Common myeloid progenitor, CD34-positive (primary cell): ENCODE results near the gene PLEKHA6.

Experiments
- CTCF ChIA-PET: fragments of 350-600 bp; sonication (Branson Sonifier 250); formaldehyde crosslinking; loops from one replicate; lab custom pipeline; 2021; ENCODE audit warnings: antibody characterized with exemption; lab: Charles Lee
- POLR2A ChIA-PET: fragments of 350-600 bp; sonication (Branson Sonifier 250); formaldehyde crosslinking; loops from one replicate; lab custom pipeline; 2021; ENCODE audit warnings: antibody characterized with exemption; lab: Charles Lee
- DNase-seq, 3 donors: peaks; one replicate each; pipeline versions ENCODE4 v3.0.0 to v3.0.0-alpha.2; 2013
- H3K27ac ChIP-seq, 2 experiments: 1 replicate in 1 of 2; 2 replicates in 1 of 2; pipeline ENCODE4 v1.7.0; 2013; ENCODE audit warnings: inconsistent platforms in 2 of 2, low read length in 2 of 2, mild to moderate bottlenecking in 2 of 2, low read depth in 1 of 2, moderate library complexity in 1 of 2; ENCODE audit not compliant: severe bottlenecking in 2 of 2, insufficient read depth in 1 of 2, poor library complexity in 1 of 2
- H3K27me3 ChIP-seq, 5 experiments: replicated peaks in 2 of 5; 1 replicate in 3 of 5; 2 replicates in 2 of 5; pipeline versions ENCODE4 v1.6.1 to v1.7.0; 2013; ENCODE audit warnings: low read length in 4 of 5, mild to moderate bottlenecking in 2 of 5, moderate library complexity in 2 of 5, inconsistent platforms in 1 of 5; ENCODE audit not compliant: insufficient read depth in 5 of 5, control insufficient read depth in 4 of 5
- H3K36me3 ChIP-seq, 4 experiments: 1 replicate in 2 of 4; 2 replicates in 2 of 4; pipeline versions ENCODE4 v1.6.1 to v1.7.0; 2013; ENCODE audit warnings: low read length in 3 of 4, control low read depth in 1 of 4, mild to moderate bottlenecking in 1 of 4; ENCODE audit not compliant: control insufficient read depth in 4 of 4, insufficient read depth in 4 of 4
- H3K4me1 ChIP-seq, 4 experiments: 1 replicate in 3 of 4; 2 replicates in 1 of 4; pipeline versions ENCODE4 v1.6.1 to v1.7.1; 2013; ENCODE audit warnings: low read length in 3 of 4, mild to moderate bottlenecking in 3 of 4, control low read depth in 1 of 4, inconsistent platforms in 1 of 4, moderate library complexity in 1 of 4; ENCODE audit not compliant: control insufficient read depth in 4 of 4, insufficient read depth in 4 of 4; ENCODE audit errors: control extremely low read depth in 1 of 4
- H3K4me3 ChIP-seq, 7 experiments: 1 replicate in 4 of 7; 2 replicates in 3 of 7; pipeline versions ENCODE4 v1.5.1 to v1.7.0; 2013; ENCODE audit warnings: mild to moderate bottlenecking in 7 of 7, low read length in 6 of 7, moderate library complexity in 6 of 7, inconsistent platforms in 2 of 7, low read depth in 2 of 7, control low read depth in 1 of 7; ENCODE audit not compliant: insufficient read depth in 4 of 7, control insufficient read depth in 1 of 7; ENCODE audit errors: extremely low read depth in 1 of 7
- H3K9me3 ChIP-seq, 5 experiments: 1 replicate in 4 of 5; 2 replicates in 1 of 5; pipeline versions ENCODE4 v1.6.1 to v1.7.1; 2013; ENCODE audit warnings: low read length in 4 of 5, mild to moderate bottlenecking in 2 of 5, inconsistent platforms in 1 of 5, low read depth in 1 of 5, moderate library complexity in 1 of 5; ENCODE audit not compliant: control insufficient read depth in 4 of 5, insufficient read depth in 2 of 5; ENCODE audit errors: control extremely low read depth in 1 of 5
- WGBS: methylation state at CpG from one replicate; pipeline ENCODE4 v1.1.5; 2013; ENCODE audit not compliant: insufficient coverage; 5-methylcytosine and 5-hydroxymethylcytosine counted together

Gene PLEKHA6

GRCh38 chr1:204336421-204337035, 23.2 kb downstream of the PLEKHA6 start:
- H3K27ac ChIP-seq, result no peak overlapping the region
- no peak overlapping the region for H3K4me3 ChIP-seq
- H3K4me1 ChIP-seq, result peaks cover 0 to 7% (median 0%) of the 10 kb centered on the region in 4 experiments
- DNase-seq, result no peak
- H3K9me3 ChIP-seq, result no peaks in the 10 kb centered on the region
- ChIA-PET POLR2A (interaction anchor here (0.6 kb wide), 1 partner anchor 187 kb away, joined by 4 read pairs; no protein-coding TSS in a partner anchor), CTCF (interaction anchor here (1.1 to 1.2 kb wide), 2 partner anchors 9 to 23 kb away, joined by 4 read pairs; no protein-coding TSS in a partner anchor)
- no peaks in the 10 kb centered on the region for H3K36me3 ChIP-seq
- 80% methylated on average over 1 of the region's 3 CpGs for WGBS
- H3K27me3 ChIP-seq, result no peaks in the 10 kb centered on the region

GRCh38 chr1:204335533-204335932, 24.2 kb downstream of the PLEKHA6 start:
- no CpG with 5 or more reads among the region's 1 CpG for WGBS
- H3K4me1 ChIP-seq, result peaks cover 0 to 7% (median 0%) of the 10 kb centered on the region in 4 experiments
- no peak overlapping the region for H3K27ac ChIP-seq
- no peaks in the 10 kb centered on the region for H3K9me3 ChIP-seq
- ChIA-PET CTCF (interaction anchor here (0.7 to 1.0 kb wide), 3 partner anchors 9 to 78 kb away, joined by 3 to 4 read pairs (median 3); no protein-coding TSS in a partner anchor), POLR2A (no interaction called here)
- H3K4me3 ChIP-seq, result no peak overlapping the region
- H3K36me3 ChIP-seq, result no peaks in the 10 kb centered on the region
- H3K27me3 ChIP-seq, result no peaks in the 10 kb centered on the region
- DNase-seq, result no peak

- POLR2A ChIA-PET, result no interaction called here
- Histone ChIP-seq H3K36me3 (no peaks in the 10 kb centered on the region), H3K4me3 (no peak overlapping the region), H3K27me3 (no peaks in the 10 kb centered on the region), H3K9me3 (no peaks in the 10 kb centered on the region), H3K27ac (no peak overlapping the region), H3K4me1 (peaks cover 0 to 7% (median 0%) of the 10 kb centered on the region in 4 experiments)
- WGBS, result 88% methylated on average over 1 of the region's 1 CpG
- CTCF ChIA-PET, result interaction anchor here (0.7 to 1.0 kb wide), 3 partner anchors 9 to 78 kb away, joined by 3 to 4 read pairs (median 3); no protein-coding TSS in a partner anchor
- no peak for DNase-seq
Observed at GRCh38 chr1:204335085-204335484, 24.6 kb downstream of the PLEKHA6 start.

DNA sequence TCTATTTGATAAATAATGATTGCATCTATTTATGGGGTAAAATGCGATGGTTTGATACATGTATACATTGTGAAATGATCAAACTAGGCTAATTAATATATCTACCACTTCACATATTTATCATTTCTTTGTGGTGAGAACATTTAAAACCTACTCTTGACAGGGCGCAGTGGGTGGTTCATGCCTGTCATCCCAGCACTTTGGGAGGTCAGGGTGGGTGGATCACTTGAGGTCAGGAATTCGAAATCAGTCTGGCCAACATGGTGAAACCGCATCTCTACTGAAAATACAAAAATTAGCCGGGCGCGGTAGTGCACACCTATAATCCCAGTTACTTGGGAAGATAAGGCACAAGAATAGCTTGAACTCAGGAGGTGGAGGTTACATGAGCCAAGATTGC, 25.3 kb downstream of the PLEKHA6 start:
- POLR2A ChIA-PET, result no interaction called here
- no peaks in the 10 kb centered on the region for H3K27me3 ChIP-seq
- no peaks in the 10 kb centered on the region for H3K9me3 ChIP-seq
- no peaks in the 10 kb centered on the region for H3K36me3 ChIP-seq
- H3K4me3 ChIP-seq, result no peak overlapping the region
- peaks cover 0 to 7% (median 0%) of the 10 kb centered on the region in 4 experiments for H3K4me1 ChIP-seq
- WGBS, result 100% methylated on average over 3 of the region's 7 CpGs
- H3K27ac ChIP-seq, result no peak overlapping the region
- CTCF ChIA-PET, result interaction anchor here (1.1 to 2.5 kb wide), 3 partner anchors 10 to 75 kb away, joined by 3 to 13 read pairs (median 4); no protein-coding TSS in a partner anchor
- DNase-seq, result no peak

DNA sequence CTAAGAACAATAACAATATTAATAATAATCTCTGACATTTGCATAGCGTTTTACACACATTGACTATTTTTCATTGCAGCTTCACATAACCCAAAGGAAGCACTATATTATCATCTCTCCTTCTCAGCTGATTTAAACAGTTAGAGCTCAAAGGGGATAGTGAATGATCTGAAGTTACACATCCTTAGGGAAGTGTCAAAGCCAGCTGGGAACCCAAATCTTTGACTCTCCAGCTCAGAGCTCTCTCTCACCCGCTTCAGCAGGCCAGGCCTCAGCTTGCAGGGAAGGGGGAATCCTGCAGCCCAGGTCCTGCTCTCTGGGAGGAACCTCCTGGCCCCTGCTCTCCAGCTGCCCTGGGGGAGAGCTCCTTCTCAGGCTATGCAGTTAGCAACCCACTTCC, 26.3 kb downstream of the PLEKHA6 start:
- ChIA-PET CTCF (interaction anchor here (1.1 to 2.5 kb wide), 9 partner anchors 8 to 76 kb away, joined by 3 to 13 read pairs (median 3); no protein-coding TSS in a partner anchor), POLR2A (interaction anchor here (0.6 to 1.4 kb wide), 3 partner anchors 9 to 65 kb away, joined by 3 read pairs; no protein-coding TSS in a partner anchor)
- Histone ChIP-seq H3K4me3 (no peak overlapping the region), H3K9me3 (no peaks in the 10 kb centered on the region), H3K36me3 (no peaks in the 10 kb centered on the region), H3K4me1 (peaks cover 0 to 7% (median 0%) of the 10 kb centered on the region in 4 experiments), H3K27ac (no peak overlapping the region), H3K27me3 (no peaks in the 10 kb centered on the region)
- DNase-seq, result no peak
- WGBS, result 83% methylated on average over 2 of the region's 2 CpGs

DNA sequence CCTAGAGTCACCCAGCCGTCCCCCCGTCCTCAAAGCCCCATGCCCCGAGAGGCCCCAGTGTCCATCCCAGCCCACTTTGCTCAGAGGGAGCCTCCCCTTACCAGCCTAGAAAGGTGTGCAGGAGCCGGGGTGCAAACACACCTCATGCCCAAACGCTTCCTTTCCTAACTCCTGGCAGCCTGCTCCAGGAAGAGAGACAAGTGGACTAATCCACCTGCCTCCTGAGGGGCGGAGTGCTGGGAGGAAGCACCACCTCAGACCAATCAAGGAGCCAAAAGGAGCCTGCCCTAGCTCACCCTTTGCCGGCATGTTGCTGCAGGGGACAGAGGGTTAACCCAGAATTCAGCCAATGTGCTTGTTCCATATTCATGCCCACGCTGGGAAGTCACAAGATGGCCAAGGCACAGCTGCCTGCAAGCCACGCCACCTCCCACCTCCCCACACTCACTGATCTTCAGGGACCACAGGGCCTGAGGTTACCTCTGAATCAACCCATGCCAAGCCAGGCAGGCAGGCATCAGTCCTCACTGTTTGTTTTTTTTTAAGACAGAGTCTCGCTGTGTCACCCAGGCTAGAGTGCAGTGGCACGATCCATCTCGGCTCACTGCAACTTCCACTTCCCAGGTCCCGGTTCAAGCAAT, 27.8 kb downstream of the PLEKHA6 start:
- CTCF ChIA-PET, result interaction anchor here (0.9 to 2.5 kb wide), 10 partner anchors 8 to 118 kb away, joined by 3 to 13 read pairs (median 4); partner anchors contain the start of gene GOLT1A
- 98% methylated on average over 11 of the region's 13 CpGs for WGBS

More for the DNA sequence above, 27.8 kb downstream of the PLEKHA6 start:
- POLR2A ChIA-PET, result no interaction called here
- Histone ChIP-seq H3K27ac (no peak overlapping the region), H3K4me3 (peak overlapping the region in 1 of 7 experiments; percentile 13), H3K27me3 (no peaks in the 10 kb centered on the region), H3K9me3 (no peaks in the 10 kb centered on the region), H3K4me1 (peaks cover 0 to 16% (median 7%) of the 10 kb centered on the region in 4 experiments), H3K36me3 (no peaks in the 10 kb centered on the region)
- no peak for DNase-seq
